Measurements from ENCODE around the gene PITPNM3.
"Not testable (repeated sequence)": the region's sequence is repeated elsewhere in the genome, so short reads cannot be mapped to it uniquely, and the experiment has no call there.

Gene PITPNM3

DNA sequence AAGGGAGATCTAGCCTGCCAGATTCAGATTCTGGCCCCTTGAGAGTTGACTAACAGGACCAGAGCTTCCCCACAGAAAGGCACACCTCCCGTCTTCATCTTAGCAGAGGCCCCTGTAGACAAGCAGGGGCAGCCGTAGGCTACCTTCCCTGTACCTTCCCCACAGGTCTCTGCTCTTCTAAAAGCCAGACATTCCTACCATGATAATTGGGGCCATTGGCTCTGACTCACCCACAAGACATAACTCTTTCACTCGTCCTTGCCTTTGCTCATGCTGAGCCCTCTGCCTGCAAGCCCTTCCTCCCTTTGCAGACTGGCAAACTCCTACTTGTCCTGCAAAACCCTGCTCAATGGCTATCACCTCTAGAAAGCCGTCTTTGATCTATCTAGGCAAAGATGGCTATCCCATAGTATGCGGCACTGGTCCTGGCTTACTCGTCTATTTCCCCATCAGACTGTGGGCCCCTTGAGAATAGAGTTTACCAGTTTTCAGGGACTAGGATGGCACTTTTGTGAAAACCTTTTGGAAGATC is 68.3 kb downstream of the PITPNM3 start:
- no peak overlapping the region for H3K4me3 ChIP-seq (ENCODE audit: low read length)
- no peak for DNase-seq (ENCODE audit: low read depth)
- TF ChIP-seq, protein P1, sequence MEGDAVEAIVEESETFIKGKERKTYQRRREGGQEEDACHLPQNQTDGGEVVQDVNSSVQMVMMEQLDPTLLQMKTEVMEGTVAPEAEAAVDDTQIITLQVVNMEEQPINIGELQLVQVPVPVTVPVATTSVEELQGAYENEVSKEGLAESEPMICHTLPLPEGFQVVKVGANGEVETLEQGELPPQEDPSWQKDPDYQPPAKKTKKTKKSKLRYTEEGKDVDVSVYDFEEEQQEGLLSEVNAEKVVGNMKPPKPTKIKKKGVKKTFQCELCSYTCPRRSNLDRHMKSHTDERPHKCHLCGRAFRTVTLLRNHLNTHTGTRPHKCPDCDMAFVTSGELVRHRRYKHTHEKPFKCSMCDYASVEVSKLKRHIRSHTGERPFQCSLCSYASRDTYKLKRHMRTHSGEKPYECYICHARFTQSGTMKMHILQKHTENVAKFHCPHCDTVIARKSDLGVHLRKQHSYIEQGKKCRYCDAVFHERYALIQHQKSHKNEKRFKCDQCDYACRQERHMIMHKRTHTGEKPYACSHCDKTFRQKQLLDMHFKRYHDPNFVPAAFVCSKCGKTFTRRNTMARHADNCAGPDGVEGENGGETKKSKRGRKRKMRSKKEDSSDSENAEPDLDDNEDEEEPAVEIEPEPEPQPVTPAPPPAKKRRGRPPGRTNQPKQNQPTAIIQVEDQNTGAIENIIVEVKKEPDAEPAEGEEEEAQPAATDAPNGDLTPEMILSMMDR (conservative IDR thresholded peaks at IDR 0.05; ENCODE audit: low read length): no peak

DNA sequence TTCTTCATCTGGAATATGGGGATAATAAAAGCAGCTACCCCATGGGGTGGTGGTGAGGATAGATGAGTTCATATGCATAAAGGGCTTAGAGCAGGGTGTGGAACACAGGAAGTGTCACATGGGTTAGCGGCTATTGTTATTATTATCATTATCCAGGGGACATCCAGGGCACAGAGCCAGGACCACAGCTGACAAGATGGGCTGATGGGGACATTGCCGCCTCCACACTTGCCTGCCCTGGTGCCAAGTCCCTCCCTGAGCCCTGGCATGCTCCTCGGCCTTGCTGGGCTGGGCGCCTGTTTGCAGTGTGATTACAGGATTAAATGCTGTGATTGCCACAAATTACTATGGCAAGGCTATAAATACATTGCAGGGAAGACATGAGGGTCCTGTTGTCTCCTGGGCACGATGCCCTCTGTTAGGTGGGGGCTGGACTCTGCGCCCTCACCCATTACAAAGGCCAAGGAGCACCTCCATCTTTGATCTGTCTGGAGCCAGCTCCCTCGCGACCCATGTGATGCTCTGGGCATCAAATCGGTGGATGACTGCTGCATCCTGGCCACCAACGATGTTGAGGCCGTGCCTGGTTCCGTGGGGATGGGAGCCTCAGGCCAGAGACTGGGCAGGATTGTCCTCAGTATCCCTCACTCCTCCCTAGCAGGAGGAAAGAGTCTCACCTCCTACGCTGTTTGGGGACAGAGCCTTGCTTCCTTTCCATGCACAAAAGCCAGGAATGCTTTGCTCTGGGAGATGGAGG is 68.9 kb downstream of the PITPNM3 start:
- no peak for DNase-seq (ENCODE audit: low read depth)
- H3K4me3 ChIP-seq (ENCODE audit: low read length): no peak overlapping the region
- TF ChIP-seq, protein P1 (conservative IDR thresholded peaks at IDR 0.05; ENCODE audit: low read length): no peak

DNA sequence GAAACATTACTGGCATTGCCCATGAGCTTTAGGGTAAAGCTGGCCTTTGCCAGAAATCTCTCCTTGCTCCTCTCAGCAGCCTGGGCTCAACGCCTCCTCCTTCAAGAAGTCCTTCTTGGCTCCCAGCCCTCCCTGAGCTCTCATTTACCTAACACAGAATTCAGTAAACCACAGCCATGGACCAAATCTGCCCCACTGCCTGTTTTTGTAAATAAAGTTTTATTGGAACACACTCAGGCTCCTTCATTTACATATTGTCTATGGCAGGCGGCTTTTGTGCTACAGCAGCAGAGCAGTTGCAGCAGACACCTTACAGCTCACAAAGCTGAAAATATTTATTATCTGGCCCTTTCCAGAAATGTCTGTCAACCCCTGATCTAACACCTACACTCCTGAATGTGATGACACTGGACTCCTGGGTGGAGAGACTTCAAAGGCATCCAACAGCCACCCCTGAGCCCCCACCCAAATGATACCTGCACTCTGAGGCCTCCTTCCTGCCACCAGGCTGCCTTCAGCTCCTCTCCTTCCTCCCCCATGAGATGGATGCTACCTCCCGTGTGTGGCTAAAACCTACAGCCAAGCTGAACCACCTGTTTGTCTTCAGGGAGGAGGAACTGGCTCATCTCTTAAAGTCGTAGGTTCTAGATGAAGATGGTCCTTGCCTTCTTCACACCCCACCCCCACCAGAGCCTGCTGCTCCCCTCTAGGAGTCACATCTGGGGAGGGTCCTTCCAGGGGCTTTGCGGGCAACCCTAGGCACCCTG is 70.5 kb downstream of the PITPNM3 start:
- no peak for DNase-seq (ENCODE audit: low read depth)
- TF ChIP-seq, protein P1 (conservative IDR thresholded peaks at IDR 0.05; ENCODE audit: low read length): no peak
- H3K4me3 ChIP-seq (ENCODE audit: low read length): no peak overlapping the region

DNA sequence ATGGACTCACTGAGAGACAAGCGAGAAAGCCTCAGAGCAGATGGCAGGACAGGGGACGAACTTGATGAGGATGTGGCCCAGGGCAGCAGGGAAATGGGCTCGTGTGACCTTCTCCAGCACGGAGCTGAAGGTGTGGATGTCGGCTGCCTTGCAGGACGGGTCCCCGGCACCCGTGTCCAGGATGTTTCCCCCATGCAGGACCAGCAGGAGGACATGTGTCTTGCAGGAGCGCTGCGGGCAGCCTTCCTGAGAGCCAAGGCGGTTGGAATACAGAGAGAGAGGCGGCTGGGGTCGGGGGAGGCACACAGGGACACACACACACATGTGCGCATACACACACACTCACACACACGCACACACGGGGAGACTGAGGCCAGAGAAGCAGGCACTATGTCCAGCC is 72.8 kb downstream of the PITPNM3 start:
- DNase-seq (ENCODE audit: low read depth): no peak
- TF ChIP-seq, protein P1 (conservative IDR thresholded peaks at IDR 0.05; ENCODE audit: low read length): no peak
- no peak overlapping the region for H3K4me3 ChIP-seq (ENCODE audit: low read length)

DNA sequence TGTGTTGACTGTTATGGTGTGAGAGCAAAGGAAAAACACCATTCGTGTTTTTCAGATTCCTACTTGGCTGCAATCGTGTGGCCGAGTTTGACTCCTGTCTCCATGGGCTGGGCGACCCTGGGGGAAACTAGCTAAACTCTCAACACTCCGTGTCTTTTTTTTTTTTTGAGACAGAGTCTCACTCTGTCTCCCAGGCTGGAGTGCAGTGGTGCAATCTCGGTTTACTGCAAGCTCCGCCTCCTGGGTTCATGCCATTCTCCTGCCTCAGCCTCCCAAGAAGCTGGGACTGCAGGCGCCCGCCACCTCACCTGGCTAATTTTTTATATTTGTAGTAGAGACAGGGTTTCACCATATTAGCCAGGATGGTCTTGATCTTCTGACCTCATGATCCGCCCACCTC is 73.6 kb downstream of the PITPNM3 start:
- not testable (repeated sequence) for DNase-seq (ENCODE audit: low read depth)

DNA sequence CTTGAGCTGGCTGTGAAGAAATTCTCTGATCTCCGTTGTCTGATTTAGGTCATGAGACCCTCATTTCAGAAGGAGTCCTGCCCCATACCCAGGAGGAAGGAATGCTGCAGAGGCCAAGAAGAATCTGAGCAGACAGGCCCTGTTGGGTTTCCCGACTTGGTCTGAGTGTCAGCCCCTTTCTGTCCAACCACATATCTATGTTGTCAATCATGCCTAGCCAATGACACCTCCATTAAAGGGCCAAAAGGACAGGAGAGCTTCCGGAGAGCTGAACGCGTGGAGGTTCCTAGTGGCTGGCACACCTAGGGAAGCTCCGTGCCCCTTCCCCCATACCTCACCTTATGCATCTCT is 74.3 kb downstream of the PITPNM3 start:
- TF ChIP-seq, protein P1 (conservative IDR thresholded peaks at IDR 0.05; ENCODE audit: low read length): no peak
- no peak for DNase-seq (ENCODE audit: low read depth)
- no peak overlapping the region for H3K4me3 ChIP-seq (ENCODE audit: low read length)

More for the DNA sequence above, 73.6 kb downstream of the PITPNM3 start:
- not testable (repeated sequence) for H3K4me3 ChIP-seq (ENCODE audit: low read length)

DNA sequence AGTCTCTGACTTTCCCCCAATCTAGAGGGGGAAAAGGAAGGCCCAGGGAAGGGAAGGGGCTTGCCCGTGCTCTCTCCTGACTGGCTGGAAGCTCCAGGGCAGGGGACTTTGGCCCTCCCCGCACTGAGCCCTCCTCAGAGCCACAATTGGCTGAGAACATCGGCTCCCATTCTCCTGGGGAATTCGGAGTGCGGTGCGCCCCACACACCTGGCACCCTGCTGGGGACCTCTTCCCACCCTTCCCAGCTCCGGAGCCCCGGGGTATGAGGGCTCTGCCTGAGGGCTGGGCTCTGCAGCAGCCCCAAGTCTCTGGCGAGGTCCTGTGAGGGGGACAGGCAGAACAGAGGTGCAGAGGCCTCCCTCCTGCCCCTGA is 76.1 kb downstream of the PITPNM3 start:
- TF ChIP-seq, protein P1 (conservative IDR thresholded peaks at IDR 0.05; ENCODE audit: low read length): no peak
- H3K4me3 ChIP-seq (ENCODE audit: low read length): no peak overlapping the region
- no peak for DNase-seq (ENCODE audit: low read depth)
